MG63 (cell line): ENCODE results near the gene OR5K4. TPM values are rescaled to one million over a fixed set of nuclear protein-coding genes. Genes with fewer than 3 reads are reported as not detected.
A peak's percentile ranks its signal among the peaks of the same experiment; 100 is the strongest.

Source experiments
- DNase-seq: peaks from one replicate; pipeline ENCODE4 v3.0.0-alpha.2; 2020
- H3K27me3 ChIP-seq: fragments of 250-450 bp; sonication (Bioruptor Pico); 2 replicates; pipeline ENCODE4 v1.5.1; 2020; ENCODE audit warnings: mild to moderate bottlenecking, moderate library complexity
- H3K36me3 ChIP-seq: fragments of 250-450 bp; sonication (Bioruptor Pico); 2 replicates; pipeline ENCODE4 v1.5.1; 2020; ENCODE audit warnings: mild to moderate bottlenecking, moderate library complexity
- H3K4me3 ChIP-seq: fragments of 250-450 bp; sonication (Bioruptor Pico); 2 replicates; pipeline ENCODE4 v1.5.1; 2020; ENCODE audit warnings: mild to moderate bottlenecking, moderate library complexity
- H3K9me3 ChIP-seq: fragments of 250-450 bp; sonication (Bioruptor Pico); 2 replicates; pipeline ENCODE4 v1.5.1; 2020; ENCODE audit warnings: mild to moderate bottlenecking, moderate library complexity
- total RNA-seq: library from RNA; depleted of rRNA; stranded (reverse); fragments of >200 nt; shearing (Covaris generic); gene quantifications from 2 replicates; pipeline ENCODE4 v1.2.3, GENCODE V29; 2014; ENCODE audit warnings: low replicate concordance; rRNA removed

OR5K4 gene
- total RNA-seq, result not detected in 2 replicates

GRCh38 chr3:98353554-98353953 is at the start of gene OR5K4:
Gene OR5K4 (plus strand): TSS chr3:98353854. CDS start chr3:98353854, 0 bp downstream.
- H3K4me3 ChIP-seq, result no peak within 1 kb of the TSS
- H3K36me3 ChIP-seq, result no peaks in the 10 kb centered on the region
- no peaks in the 10 kb centered on the region for H3K9me3 ChIP-seq
- DNase-seq, result no peak
- H3K27me3 ChIP-seq, result no peaks in the 10 kb centered on the region

GRCh38 chr3:98322101-98322500 is 31.6 kb upstream of the OR5K4 start:
- H3K27me3 ChIP-seq, result peaks cover 14% of the 10 kb centered on the region; the same call in 1 of the 2 replicates
- no peaks in the 10 kb centered on the region for H3K9me3 ChIP-seq
- H3K36me3 ChIP-seq, result no peaks in the 10 kb centered on the region
- H3K4me3 ChIP-seq, result no peak overlapping the region
- DNase-seq, result no peak

GRCh38 chr3:98322686-98323085 is 31.0 kb upstream of the OR5K4 start:
- Histone ChIP-seq H3K9me3 (no peaks in the 10 kb centered on the region), H3K27me3 (peaks cover 14% of the 10 kb centered on the region; the same call in 1 of the 2 replicates), H3K4me3 (no peak overlapping the region), H3K36me3 (no peaks in the 10 kb centered on the region)
- DNase-seq, result no peak

GRCh38 chr3:98323425-98323824 is 30.2 kb upstream of the OR5K4 start:
- no peak for DNase-seq
- H3K36me3 ChIP-seq, result no peaks in the 10 kb centered on the region
- no peak overlapping the region for H3K4me3 ChIP-seq
- H3K9me3 ChIP-seq, result no peaks in the 10 kb centered on the region
- H3K27me3 ChIP-seq, result peaks cover 14% of the 10 kb centered on the region; the same call in 1 of the 2 replicates

GRCh38 chr3:98325055-98325454 is 28.6 kb upstream of the OR5K4 start:
- no peaks in the 10 kb centered on the region for H3K36me3 ChIP-seq

GRCh38 chr3:98326105-98326893 is 27.4 kb upstream of the OR5K4 start:
- no peak for DNase-seq
- H3K36me3 ChIP-seq, result no peaks in the 10 kb centered on the region
- no peaks in the 10 kb centered on the region for H3K9me3 ChIP-seq
- H3K4me3 ChIP-seq, result no peak overlapping the region
- H3K27me3 ChIP-seq, result peaks cover 16% of the 10 kb centered on the region

More at GRCh38 chr3:98325055-98325454, 28.6 kb upstream of the OR5K4 start:
- DNase-seq, result no peak
- Histone ChIP-seq H3K9me3 (no peaks in the 10 kb centered on the region), H3K27me3 (peaks cover 19% of the 10 kb centered on the region), H3K4me3 (no peak overlapping the region)

GRCh38 chr3:98326945-98327344 is 26.7 kb upstream of the OR5K4 start:
- Histone ChIP-seq H3K36me3 (no peaks in the 10 kb centered on the region), H3K4me3 (no peak overlapping the region), H3K27me3 (peaks cover 16% of the 10 kb centered on the region), H3K9me3 (no peaks in the 10 kb centered on the region)
- no peak for DNase-seq

GRCh38 chr3:98328933-98329332 is 24.7 kb upstream of the OR5K4 start:
- DNase-seq, result no peak
- H3K27me3 ChIP-seq, result peaks cover 16% of the 10 kb centered on the region

GRCh38 chr3:98329392-98330124 is 24.1 kb upstream of the OR5K4 start:
- Histone ChIP-seq H3K9me3 (no peaks in the 10 kb centered on the region), H3K36me3 (no peaks in the 10 kb centered on the region), H3K4me3 (no peak overlapping the region), H3K27me3 (peaks cover 11% of the 10 kb centered on the region)
- peak; percentile 19 for DNase-seq

More at GRCh38 chr3:98328933-98329332, 24.7 kb upstream of the OR5K4 start:
- Histone ChIP-seq H3K4me3 (no peak overlapping the region), H3K36me3 (no peaks in the 10 kb centered on the region), H3K9me3 (no peaks in the 10 kb centered on the region)

GRCh38 chr3:98331329-98331728 is 22.3 kb upstream of the OR5K4 start:
- DNase-seq, result no peak
- H3K36me3 ChIP-seq, result no peaks in the 10 kb centered on the region

GRCh38 chr3:98333989-98334606 is 19.6 kb upstream of the OR5K4 start:
- no peak overlapping the region for H3K4me3 ChIP-seq
- no peaks in the 10 kb centered on the region for H3K36me3 ChIP-seq
- H3K27me3 ChIP-seq, result peaks cover 16% of the 10 kb centered on the region
- no peak for DNase-seq
- no peaks in the 10 kb centered on the region for H3K9me3 ChIP-seq

More at GRCh38 chr3:98331329-98331728, 22.3 kb upstream of the OR5K4 start:
- H3K4me3 ChIP-seq, result no peak overlapping the region
- H3K9me3 ChIP-seq, result no peaks in the 10 kb centered on the region
- peaks cover 7% of the 10 kb centered on the region for H3K27me3 ChIP-seq

GRCh38 chr3:98339031-98339430 is 14.6 kb upstream of the OR5K4 start:
- H3K9me3 ChIP-seq, result no peaks in the 10 kb centered on the region
- peaks cover 9% of the 10 kb centered on the region for H3K27me3 ChIP-seq
- no peaks in the 10 kb centered on the region for H3K36me3 ChIP-seq
- no peak overlapping the region for H3K4me3 ChIP-seq
- DNase-seq, result no peak

- no peak overlapping the region for H3K4me3 ChIP-seq
- peaks cover 9% of the 10 kb centered on the region for H3K27me3 ChIP-seq
- H3K9me3 ChIP-seq, result no peaks in the 10 kb centered on the region
- H3K36me3 ChIP-seq, result no peaks in the 10 kb centered on the region
- no peak for DNase-seq
Measured at GRCh38 chr3:98341758-98342157, 11.9 kb upstream of the OR5K4 start.

GRCh38 chr3:98343647-98344507 is 9.8 kb upstream of the OR5K4 start:
- Histone ChIP-seq H3K36me3 (no peaks in the 10 kb centered on the region), H3K4me3 (no peak overlapping the region), H3K27me3 (no peaks in the 10 kb centered on the region), H3K9me3 (no peaks in the 10 kb centered on the region)
- DNase-seq, result peak; percentile 9

- DNase-seq, result no peak
- no peaks in the 10 kb centered on the region for H3K36me3 ChIP-seq
- H3K9me3 ChIP-seq, result no peaks in the 10 kb centered on the region
Measured at GRCh38 chr3:98350082-98350481, 3.6 kb upstream of the OR5K4 start.

GRCh38 chr3:98359250-98359649 is 5.6 kb downstream of the OR5K4 start:
- H3K27me3 ChIP-seq, result no peaks in the 10 kb centered on the region
- H3K4me3 ChIP-seq, result no peak overlapping the region
- H3K36me3 ChIP-seq, result no peaks in the 10 kb centered on the region
- H3K9me3 ChIP-seq, result peaks cover 3% of the 10 kb centered on the region; the same call in 1 of the 2 replicates
- no peak for DNase-seq

More at GRCh38 chr3:98350082-98350481, 3.6 kb upstream of the OR5K4 start:
- Histone ChIP-seq H3K27me3 (no peaks in the 10 kb centered on the region), H3K4me3 (no peak overlapping the region)
